ENCODE data around the gene TFB2M.

- TF ChIP-seq CTCF (IDR thresholded peaks at IDR 0.05; ENCODE audit: insufficient read depth, low read length, poor library complexity, severe bottlenecking) (no peak), EZH2phosphoT487 (conservative IDR thresholded peaks at IDR 0.05; ENCODE audit: low read length) (no peak)
These were observed 22.1 kb downstream of the TFB2M start for GRCh38 chr1:246544001-246544400.

All from SU-DHL-6 (cell line).